ENCODE data around the gene EPB41L4A. TPM values are rescaled to one million over a fixed set of nuclear protein-coding genes. Genes with fewer than 3 reads are reported as not detected.

The EPB41L4A gene
- total RNA-seq, 1 experiment from 2014 or later, result 0.87 TPM

DNA sequence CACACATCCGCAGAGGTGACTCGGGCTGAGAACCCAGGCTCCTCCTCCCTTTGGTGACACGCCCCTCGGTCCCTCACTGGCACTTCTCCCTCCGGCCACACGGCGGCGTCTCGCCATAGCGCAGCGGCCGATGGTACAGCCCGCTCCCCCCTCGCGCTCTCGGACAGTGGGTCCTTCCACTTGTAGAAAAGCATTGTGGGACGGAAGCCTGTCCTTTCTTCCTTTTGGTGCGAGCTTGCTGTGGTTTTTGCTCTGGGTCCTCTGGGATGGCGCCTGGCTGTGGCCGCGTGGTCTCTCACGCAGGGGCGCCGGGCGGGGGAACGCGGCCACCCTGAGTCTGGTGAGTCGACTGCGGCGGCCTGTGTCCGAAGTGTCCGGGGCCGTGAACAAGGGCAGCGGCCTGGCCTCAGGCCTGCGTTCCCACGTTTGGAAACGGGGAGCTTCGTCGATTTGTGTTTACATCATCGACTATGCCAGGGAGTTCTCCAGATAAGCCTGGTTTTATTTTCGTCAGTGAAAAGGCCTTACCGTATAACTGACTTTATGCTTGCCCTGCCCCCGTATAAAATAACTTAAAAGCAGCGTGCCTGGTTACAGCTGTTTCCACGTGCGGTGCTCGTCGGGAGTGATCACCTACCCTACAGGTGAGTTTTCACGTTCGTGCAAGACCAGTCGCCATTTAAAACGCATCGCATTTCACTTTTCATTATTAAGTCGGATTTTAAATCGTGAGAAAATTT lies 258.3 kb downstream of the EPB41L4A start:
- peak; percentile 97 for ATAC-seq
- CTCF ChIA-PET, result no interaction called here
- Histone ChIP-seq H3K36me3 (ENCODE audit: control insufficient read depth, insufficient read depth, low read length) (peaks cover 32% of the 10 kb centered on the region), H3K27ac (ENCODE audit: low read length) (peak overlapping the region; percentile 97), H3K4me3 (ENCODE audit: low read depth in 2 of 2, low read length in 2 of 2) (peak overlapping the region; percentile 86 to 98), H3K9me3 (ENCODE audit: control insufficient read depth, insufficient read depth, low read depth, low read length) (no peaks in the 10 kb centered on the region), H3K4me1 (ENCODE audit: control insufficient read depth, insufficient read depth, low read length) (peaks cover 18% of the 10 kb centered on the region), H3K27me3 (ENCODE audit: control insufficient read depth, insufficient read depth, low read length) (peaks cover 2% of the 10 kb centered on the region; the same call in 1 of the 2 replicates)
- BruUV-seq (replicated peaks), result TSS peak; percentile 90
- peak; percentile 80 for DNase-seq (ENCODE audit: low read depth, low spot score)
- POLR2A ChIA-PET, result interaction anchor here (0.7 kb wide), 1 partner anchor 260 kb away, joined by 3 read pairs; no protein-coding TSS in a partner anchor
- in situ Hi-C loops (cut with HindIII; ENCODE audit: low pct_unique_long_range_greater_than_20kb, low sequenced_read_pairs) (no loop called here), intact Hi-C loops (cut with micrococcal nuclease; ENCODE audit: unreplicated experiment) (no loop called here)
- TF ChIP-seq TCF7L2 (IDR thresholded peaks at IDR 0.05; ENCODE audit: low read depth, low read length), result peak; percentile 85
- TF ChIP-seq, protein P1, sequence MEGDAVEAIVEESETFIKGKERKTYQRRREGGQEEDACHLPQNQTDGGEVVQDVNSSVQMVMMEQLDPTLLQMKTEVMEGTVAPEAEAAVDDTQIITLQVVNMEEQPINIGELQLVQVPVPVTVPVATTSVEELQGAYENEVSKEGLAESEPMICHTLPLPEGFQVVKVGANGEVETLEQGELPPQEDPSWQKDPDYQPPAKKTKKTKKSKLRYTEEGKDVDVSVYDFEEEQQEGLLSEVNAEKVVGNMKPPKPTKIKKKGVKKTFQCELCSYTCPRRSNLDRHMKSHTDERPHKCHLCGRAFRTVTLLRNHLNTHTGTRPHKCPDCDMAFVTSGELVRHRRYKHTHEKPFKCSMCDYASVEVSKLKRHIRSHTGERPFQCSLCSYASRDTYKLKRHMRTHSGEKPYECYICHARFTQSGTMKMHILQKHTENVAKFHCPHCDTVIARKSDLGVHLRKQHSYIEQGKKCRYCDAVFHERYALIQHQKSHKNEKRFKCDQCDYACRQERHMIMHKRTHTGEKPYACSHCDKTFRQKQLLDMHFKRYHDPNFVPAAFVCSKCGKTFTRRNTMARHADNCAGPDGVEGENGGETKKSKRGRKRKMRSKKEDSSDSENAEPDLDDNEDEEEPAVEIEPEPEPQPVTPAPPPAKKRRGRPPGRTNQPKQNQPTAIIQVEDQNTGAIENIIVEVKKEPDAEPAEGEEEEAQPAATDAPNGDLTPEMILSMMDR (IDR thresholded peaks at IDR 0.05), result peak; percentile 95
- TF ChIP-seq, protein P2, sequence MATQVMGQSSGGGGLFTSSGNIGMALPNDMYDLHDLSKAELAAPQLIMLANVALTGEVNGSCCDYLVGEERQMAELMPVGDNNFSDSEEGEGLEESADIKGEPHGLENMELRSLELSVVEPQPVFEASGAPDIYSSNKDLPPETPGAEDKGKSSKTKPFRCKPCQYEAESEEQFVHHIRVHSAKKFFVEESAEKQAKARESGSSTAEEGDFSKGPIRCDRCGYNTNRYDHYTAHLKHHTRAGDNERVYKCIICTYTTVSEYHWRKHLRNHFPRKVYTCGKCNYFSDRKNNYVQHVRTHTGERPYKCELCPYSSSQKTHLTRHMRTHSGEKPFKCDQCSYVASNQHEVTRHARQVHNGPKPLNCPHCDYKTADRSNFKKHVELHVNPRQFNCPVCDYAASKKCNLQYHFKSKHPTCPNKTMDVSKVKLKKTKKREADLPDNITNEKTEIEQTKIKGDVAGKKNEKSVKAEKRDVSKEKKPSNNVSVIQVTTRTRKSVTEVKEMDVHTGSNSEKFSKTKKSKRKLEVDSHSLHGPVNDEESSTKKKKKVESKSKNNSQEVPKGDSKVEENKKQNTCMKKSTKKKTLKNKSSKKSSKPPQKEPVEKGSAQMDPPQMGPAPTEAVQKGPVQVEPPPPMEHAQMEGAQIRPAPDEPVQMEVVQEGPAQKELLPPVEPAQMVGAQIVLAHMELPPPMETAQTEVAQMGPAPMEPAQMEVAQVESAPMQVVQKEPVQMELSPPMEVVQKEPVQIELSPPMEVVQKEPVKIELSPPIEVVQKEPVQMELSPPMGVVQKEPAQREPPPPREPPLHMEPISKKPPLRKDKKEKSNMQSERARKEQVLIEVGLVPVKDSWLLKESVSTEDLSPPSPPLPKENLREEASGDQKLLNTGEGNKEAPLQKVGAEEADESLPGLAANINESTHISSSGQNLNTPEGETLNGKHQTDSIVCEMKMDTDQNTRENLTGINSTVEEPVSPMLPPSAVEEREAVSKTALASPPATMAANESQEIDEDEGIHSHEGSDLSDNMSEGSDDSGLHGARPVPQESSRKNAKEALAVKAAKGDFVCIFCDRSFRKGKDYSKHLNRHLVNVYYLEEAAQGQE (IDR thresholded peaks at IDR 0.05; ENCODE audit: insufficient read depth in 1 of 2, low read depth in 2 of 2, low read length in 1 of 2), result peak in 1 of 2 experiments; percentile 50; a peak in 1 of 4 replicates
- TF ChIP-seq POLR2AphosphoS5 (IDR thresholded peaks at IDR 0.05; ENCODE audit: low read depth, low read length), result peak; percentile 98
- peak; percentile 81 for TF ChIP-seq SIN3A (IDR thresholded peaks at IDR 0.05; ENCODE audit: borderline replicate concordance, insufficient read depth, low read depth, low read length)

DNA sequence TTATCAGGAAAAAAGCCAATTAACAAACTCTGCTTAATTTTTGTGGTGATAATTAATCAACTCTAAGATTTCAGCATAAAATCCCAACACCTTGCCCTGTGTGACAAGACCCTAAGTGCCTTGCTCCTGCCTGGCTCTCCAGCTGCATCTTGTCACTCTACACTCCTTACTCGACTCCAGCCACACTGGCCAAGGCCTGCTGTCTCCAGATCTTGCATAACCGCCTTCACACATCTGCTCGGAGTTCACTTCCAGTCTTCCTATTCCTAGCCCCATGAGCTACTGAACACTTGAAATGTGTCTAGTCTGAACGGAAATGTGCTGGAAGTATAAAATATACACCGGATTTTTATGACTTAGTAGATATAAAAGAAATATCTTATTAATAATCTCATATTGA lies 259.6 kb downstream of the EPB41L4A start:
- BruUV-seq (replicated peaks), result no TSS peak
- ATAC-seq (no peak), DNase-seq (ENCODE audit: low read depth, low spot score) (no peak)
- ChIA-PET CTCF (no interaction called here), POLR2A (interaction anchor here (0.5 kb wide), 1 partner anchor 533 kb away, joined by 3 read pairs; no protein-coding TSS in a partner anchor)
- no peaks in the 10 kb centered on the region for H3K9me3 ChIP-seq (ENCODE audit: control insufficient read depth, insufficient read depth, low read depth, low read length)
- H3K27me3 ChIP-seq (ENCODE audit: control insufficient read depth, insufficient read depth, low read length), result peaks cover 4% of the 10 kb centered on the region; the same call in 1 of the 2 replicates
- in situ Hi-C loops (cut with HindIII; ENCODE audit: low pct_unique_long_range_greater_than_20kb, low sequenced_read_pairs) (no loop called here), intact Hi-C loops (cut with micrococcal nuclease; ENCODE audit: unreplicated experiment) (no loop called here)
- H3K27ac ChIP-seq (ENCODE audit: low read length), result no peak overlapping the region
- H3K36me3 ChIP-seq (ENCODE audit: control insufficient read depth, insufficient read depth, low read length), result peaks cover 32% of the 10 kb centered on the region
- TF ChIP-seq, protein P2 (IDR thresholded peaks at IDR 0.05; ENCODE audit: insufficient read depth in 1 of 2, low read depth in 2 of 2, low read length in 1 of 2), result no peak
- no peak for TF ChIP-seq POLR2AphosphoS5 (IDR thresholded peaks at IDR 0.05; ENCODE audit: low read depth, low read length)
- no peak overlapping the region for H3K4me3 ChIP-seq (ENCODE audit: low read depth in 2 of 2, low read length in 2 of 2)
- peaks cover 14% of the 10 kb centered on the region; the same call in 1 of the 2 replicates for H3K4me1 ChIP-seq (ENCODE audit: control insufficient read depth, insufficient read depth, low read length)
